HG03095 (cell line): Measurements from ENCODE around the gene EIF3A.

ENCODE experiments used
- ATAC-seq: cut with Tn5 transposase; IDR thresholded peaks from one replicate; pipeline ENCODE4 v1.9.1; 2021; ENCODE audit warnings: moderate library complexity; ENCODE audit not compliant: unreplicated experiment

EIF3A gene

GRCh38 chr10:119022846-119023552 is 57.6 kb downstream of the EIF3A start:
- no peak for ATAC-seq

- ATAC-seq: no peak
Measured at GRCh38 chr10:119020627-119020946, 60.0 kb downstream of the EIF3A start.

GRCh38 chr10:119007211-119007574 is 73.4 kb downstream of the EIF3A start:
- ATAC-seq: no peak

- ATAC-seq: no peak
Measured at GRCh38 chr10:119006451-119007210, 74.0 kb downstream of the EIF3A start.

DNA sequence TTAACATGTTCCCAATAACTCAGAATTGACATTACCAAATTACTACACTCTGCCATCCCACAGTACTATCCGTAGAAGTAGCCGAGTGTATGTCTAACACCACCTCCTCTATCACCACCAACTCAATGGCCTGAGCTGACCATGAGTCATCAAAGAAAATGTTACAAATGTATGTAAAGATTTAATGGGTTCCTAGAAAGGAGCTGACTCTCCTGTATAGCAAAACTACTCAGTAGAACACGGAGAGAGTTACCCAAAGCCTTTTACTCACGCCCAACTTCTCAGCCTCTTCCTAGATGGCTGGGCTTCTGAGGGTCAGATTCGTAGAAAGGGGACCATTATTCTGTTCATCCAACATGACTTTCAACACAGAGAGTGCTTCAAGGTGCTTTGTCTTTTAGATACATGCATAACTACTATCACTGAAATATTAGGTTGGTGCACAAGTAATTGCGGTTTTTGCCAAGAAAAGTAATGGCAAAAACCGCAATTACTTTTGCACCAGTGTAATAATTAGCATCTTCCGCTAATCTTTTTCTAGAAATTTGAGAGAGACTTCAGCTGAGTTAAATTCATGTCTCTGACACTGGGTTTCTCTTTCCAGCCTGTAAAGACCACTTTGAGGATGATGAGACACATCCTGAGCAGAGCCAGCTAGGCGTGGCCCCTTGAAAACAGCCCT is 75.1 kb downstream of the EIF3A start:
- ATAC-seq: no peak

GRCh38 chr10:119003572-119004289 is 76.9 kb downstream of the EIF3A start:
- ATAC-seq: no peak

DNA sequence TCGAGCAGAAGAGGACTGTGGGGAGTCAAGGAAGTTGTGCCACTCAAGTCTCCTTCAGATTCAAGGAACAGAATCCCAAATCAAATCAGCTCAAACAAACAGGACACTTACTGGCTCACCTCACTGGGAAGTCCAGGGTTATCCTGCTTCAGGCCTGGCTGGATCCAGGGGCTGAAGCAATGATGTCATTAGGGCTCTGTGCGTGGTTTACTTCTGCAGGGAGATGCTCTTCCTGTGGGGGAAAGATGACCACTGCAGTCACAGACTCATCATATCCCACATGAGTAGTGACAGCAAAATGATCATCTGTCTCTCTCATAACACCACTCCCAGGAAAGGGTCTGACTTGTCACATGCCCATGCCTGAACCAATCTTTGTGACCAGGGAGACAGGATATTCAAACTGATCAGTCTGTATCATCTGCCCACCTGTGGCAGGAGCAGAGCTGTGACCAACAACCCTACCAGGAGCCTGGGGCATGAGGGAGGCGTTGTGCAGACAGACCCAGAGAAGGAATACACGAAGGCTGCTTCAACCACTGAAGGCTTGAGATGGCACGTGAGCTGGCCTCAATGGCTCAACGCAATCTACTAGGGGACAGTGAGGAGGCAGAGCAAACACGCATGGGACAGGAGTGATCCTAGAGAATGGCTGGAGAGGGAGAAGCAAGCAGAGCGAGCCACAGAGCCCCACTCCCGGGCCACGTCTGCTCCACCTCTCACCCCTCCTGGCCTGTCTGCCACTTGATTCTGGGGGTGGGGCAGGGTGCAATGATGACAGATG is 78.7 kb downstream of the EIF3A start:
- ATAC-seq: no peak

DNA sequence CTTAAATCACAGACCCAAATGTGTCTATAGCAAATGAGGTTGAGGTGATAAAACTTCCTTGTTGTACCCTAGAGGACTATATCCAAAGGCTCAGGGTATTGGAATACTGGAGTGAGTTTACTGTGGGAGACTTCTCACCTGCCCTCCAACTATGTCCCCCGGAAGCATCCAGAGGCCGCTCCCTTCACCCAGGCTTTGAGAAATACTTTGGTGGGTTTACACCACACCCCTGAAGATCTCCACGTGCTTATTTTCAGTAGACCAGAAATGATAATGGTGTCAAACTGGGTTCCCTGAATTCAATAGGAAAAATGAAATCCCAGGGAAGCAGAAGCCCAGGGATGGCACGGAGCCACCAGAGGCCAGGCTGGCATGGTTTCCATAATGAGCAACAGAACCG is 82.4 kb downstream of the EIF3A start:
- ATAC-seq: no peak

DNA sequence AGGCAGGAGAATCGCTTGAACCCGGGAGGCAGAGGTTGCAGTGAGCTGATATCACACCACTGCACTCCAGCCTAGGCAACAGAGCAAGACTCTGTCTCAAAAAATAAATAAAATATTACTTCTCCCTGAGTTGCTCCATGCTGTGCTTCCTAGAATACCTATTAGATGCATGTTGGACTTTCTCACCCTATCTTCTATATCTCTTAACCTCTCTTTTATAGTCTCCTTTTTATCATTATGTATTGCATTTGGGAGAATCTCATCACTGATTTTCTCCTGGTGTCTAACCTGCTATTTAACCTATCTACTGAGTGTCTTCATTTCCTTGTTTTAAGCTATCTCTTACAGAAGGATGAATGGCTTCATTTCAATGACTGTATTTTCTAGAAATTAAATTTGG is 83.2 kb downstream of the EIF3A start:
- no peak for ATAC-seq

DNA sequence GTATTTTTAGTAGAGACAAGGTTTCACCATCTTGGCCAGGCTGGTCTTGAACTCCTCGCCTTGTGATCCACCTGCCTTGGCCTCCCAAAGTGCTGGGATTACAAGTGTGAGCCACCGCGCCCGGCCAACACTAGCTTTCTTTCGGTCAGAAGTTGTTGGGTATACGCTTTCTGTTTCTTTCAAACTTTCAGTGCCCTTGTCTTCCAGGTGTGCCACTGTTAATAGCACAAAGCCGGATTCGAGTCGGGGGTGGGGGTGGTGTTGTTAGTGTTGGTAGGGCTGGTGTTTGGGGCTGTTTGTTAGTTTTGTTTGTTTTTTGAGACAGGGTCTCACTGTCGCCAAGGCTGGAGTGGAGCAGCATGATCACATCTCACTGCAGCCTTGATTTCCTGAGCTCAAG is 84.9 kb downstream of the EIF3A start:
- no peak for ATAC-seq

DNA sequence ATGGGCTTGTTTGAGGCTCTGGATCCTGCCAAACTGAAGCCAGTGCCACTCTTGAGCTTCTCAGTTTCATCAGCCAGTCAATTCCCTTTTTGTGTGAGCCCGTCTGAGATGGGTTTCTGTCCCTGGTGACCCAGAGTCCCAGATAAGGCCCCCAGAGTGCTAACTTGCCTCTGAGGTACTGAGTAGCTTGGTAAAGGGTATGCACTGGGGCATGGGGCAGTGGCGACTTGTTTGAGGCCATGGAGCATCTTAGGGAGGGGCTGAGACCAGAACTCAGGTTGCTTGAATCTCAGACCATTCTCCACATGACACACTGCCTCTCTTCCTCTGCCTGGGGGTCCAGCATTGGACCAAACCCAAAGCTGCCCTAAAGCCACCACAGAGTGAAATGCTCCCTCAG is 86.3 kb downstream of the EIF3A start:
- no peak for ATAC-seq

DNA sequence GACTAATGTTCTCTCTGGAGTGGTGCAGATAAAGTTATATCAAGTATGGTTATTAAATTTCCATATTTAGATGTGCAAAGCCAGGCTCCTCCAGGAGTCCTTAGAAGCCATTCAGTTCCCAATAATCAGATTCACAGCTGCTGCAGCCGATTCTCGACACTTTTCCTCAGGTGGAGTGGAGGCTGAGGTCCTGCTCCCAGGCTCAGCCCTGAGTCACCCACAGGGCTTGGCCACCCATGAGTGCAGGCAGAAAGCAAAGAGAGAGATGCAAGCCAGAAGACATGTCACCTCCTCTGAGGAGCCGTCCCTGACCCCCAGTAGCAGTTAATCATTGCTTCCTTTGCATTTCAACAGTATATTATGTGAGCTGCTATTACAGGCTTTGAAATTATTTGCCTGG is 87.4 kb downstream of the EIF3A start:
- ATAC-seq: no peak

- no peak for ATAC-seq
Measured at GRCh38 chr10:118992496-118992895, 88.1 kb downstream of the EIF3A start.

GRCh38 chr10:118990326-118990725 is 90.3 kb downstream of the EIF3A start:
- ATAC-seq: no peak

- peak; percentile 87 for ATAC-seq
Measured at GRCh38 chr10:118986815-118987790, 93.5 kb downstream of the EIF3A start.

- ATAC-seq: no peak
Measured at GRCh38 chr10:118985576-118985975, 95.0 kb downstream of the EIF3A start.
